ENCODE measurements around the gene SPSB4.
A peak's percentile ranks its signal among the peaks of the same experiment; 100 is the strongest.

The SPSB4 gene

GRCh38 chr3:141167681-141168080 is 116.5 kb downstream of the SPSB4 start:
- no peak for DNase-seq

GRCh38 chr3:141170678-141171295 is 119.6 kb downstream of the SPSB4 start:
- DNase-seq, result no peak

GRCh38 chr3:141174674-141175073 is 123.5 kb downstream of the SPSB4 start:
- no peak for DNase-seq

GRCh38 chr3:141176775-141177174 is 125.6 kb downstream of the SPSB4 start:
- DNase-seq, result no peak

GRCh38 chr3:141178026-141178425 is 126.9 kb downstream of the SPSB4 start:
- DNase-seq, result no peak

GRCh38 chr3:141178551-141178950 is 127.4 kb downstream of the SPSB4 start:
- no peak for DNase-seq

GRCh38 chr3:141179983-141180382 is 128.8 kb downstream of the SPSB4 start:
- DNase-seq, result no peak

- DNase-seq, result no peak
Measured at GRCh38 chr3:141181196-141181595, 130.0 kb downstream of the SPSB4 start.

GRCh38 chr3:141181819-141182218 is 130.7 kb downstream of the SPSB4 start:
- no peak for DNase-seq

GRCh38 chr3:141183606-141184005 is 132.5 kb downstream of the SPSB4 start:
- no peak for DNase-seq

- no peak for DNase-seq
Measured at GRCh38 chr3:141184430-141184829, 133.3 kb downstream of the SPSB4 start.

GRCh38 chr3:141191097-141191749 is 140.1 kb downstream of the SPSB4 start:
- DNase-seq, result no peak

GRCh38 chr3:141192345-141192744 is 141.2 kb downstream of the SPSB4 start:
- DNase-seq, result peak; percentile 75

- no peak for DNase-seq
Measured at GRCh38 chr3:141193066-141193830, 142.1 kb downstream of the SPSB4 start.
